ENCODE measurements around the gene DAB1. TPM values are rescaled to one million over a fixed set of nuclear protein-coding genes. Genes with fewer than 3 reads are reported as not detected.

DAB1 gene
- total RNA-seq, 1 donor from 2014 or later, result 10.5 TPM

GRCh38 chr1:57206038-57206437, 217.8 kb downstream of the DAB1 start:
- ATAC-seq, result no peak
- intact Hi-C loops (cut with DNase I), result no loop called here

GRCh38 chr1:57204942-57205787, 218.7 kb downstream of the DAB1 start:
- intact Hi-C loops (cut with DNase I), result no loop called here
- DNase-seq (ENCODE audit: low spot score), result no peak
- no peak for ATAC-seq

More at GRCh38 chr1:57206038-57206437, 217.8 kb downstream of the DAB1 start:
- no peak for DNase-seq (ENCODE audit: low spot score)

DNA sequence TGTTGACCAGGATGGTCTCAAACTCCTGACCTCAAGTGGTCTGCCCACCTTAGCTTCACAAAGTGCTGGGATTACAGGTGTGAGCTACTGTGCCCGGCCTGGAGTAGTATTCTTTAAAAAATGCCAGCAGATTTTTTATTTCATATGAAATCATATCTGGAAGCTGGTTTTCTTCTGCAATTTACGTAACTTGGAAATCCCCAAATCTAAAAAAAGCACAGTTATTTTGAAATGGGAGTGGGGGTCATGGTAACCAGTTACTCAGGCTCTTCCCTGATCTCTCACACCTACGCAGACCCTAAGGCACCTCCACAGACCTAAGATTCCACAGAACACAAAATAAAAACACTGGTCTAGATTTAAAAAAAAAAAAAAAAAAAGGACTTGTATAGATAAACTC, 219.8 kb downstream of the DAB1 start:
- ATAC-seq, result no peak
- no peak for DNase-seq (ENCODE audit: low spot score)
- intact Hi-C loops (cut with DNase I), result no loop called here

GRCh38 chr1:57202241-57202640, 221.6 kb downstream of the DAB1 start:
- ATAC-seq (no peak), DNase-seq (ENCODE audit: low spot score) (no peak)
- intact Hi-C loops (cut with DNase I), result no loop called here

DNA sequence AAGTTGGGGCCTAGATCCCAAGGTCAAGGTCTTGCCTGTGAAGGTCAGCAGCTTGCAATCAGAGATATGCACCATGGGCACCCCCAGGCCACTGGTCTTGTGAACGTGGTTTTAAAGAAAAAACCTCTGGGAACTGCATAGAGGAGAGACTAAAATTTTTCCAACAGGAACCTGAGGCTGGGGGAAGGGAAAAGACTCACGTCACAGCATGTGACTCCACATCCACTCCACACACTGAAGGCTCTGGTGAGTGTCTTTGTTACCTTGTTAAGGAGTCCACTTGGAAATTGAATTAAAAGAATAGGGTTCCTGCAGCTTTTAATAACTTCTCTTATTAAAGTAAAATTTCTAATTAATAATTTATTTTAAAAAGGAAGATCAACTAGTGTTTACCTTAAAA, 224.9 kb downstream of the DAB1 start:
- no peak for DNase-seq (ENCODE audit: low spot score)
- ATAC-seq, result no peak
- intact Hi-C loops (cut with DNase I), result no loop called here

- no peak for ATAC-seq
Measured at GRCh38 chr1:57195436-57195941, 228.4 kb downstream of the DAB1 start.

DNA sequence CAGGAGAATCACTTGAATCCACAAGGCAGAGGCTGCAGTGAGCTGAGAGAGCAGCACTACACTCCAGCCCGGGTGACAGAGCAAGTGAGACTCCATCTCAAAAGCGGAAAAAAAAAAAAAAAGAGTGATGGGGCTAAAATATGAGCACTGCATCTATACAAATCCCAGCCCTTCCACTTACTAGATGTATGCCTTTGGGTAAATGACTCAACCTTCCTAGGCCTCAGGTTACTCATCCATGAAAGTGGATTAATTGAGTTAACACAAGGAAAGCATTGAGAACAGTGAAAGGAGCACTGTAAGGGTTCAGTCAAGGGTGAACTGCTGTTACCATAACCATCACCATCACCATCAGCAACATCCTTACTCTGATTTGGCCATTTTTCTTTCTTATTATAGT, 231.6 kb downstream of the DAB1 start:
- no peak for DNase-seq (ENCODE audit: low spot score)

More at GRCh38 chr1:57195436-57195941, 228.4 kb downstream of the DAB1 start:
- intact Hi-C loops (cut with DNase I), result loop anchor here (2.0 kb wide), 1 partner anchor 21 kb away; no protein-coding TSS in a partner anchor
- DNase-seq (ENCODE audit: low spot score), result no peak

DNA sequence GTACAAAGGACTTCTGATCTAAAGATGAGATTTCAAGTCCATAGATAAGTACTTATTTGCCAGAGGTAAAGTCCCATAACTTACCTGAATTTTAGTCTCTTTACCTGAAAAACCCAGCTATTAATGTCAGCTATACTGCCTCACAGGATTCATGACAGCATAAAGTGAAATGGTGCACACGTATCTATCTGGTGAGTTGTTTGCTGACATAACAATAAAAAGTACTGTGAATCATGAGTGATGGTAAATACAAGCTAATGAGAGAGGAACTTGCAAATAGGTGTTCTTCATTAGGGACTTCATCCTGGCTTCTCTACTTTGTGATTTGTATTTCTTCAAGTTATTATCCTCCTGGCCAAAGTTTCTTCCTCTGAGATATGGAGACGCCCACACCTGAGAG, 233.0 kb downstream of the DAB1 start:
- intact Hi-C loops (cut with DNase I), result no loop called here
- ATAC-seq, result no peak

More for the DNA sequence above, 231.6 kb downstream of the DAB1 start:
- intact Hi-C loops (cut with DNase I), result no loop called here
- no peak for ATAC-seq

DNA sequence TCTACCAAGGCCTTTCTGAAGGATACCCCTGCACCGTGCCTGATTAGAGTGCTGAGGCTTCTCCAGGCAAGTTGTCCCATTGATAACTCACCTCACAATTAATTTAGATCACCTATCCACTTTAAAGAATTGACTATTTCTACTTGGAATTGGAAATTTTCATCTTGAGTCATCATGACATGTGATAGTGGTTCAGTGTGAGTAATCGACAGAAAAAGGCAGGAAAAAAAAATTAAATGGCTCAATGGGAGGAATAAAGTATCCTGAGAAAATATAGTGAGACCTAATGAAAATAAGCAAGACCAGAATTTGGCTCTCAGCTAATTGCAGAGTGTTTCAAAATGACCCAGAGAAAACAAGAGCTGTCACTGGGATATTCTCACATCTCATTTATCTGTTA, 235.7 kb downstream of the DAB1 start:
- intact Hi-C loops (cut with DNase I), result no loop called here
- ATAC-seq (no peak), DNase-seq (ENCODE audit: low spot score) (no peak)

More for the DNA sequence above, 233.0 kb downstream of the DAB1 start:
- DNase-seq (ENCODE audit: low spot score), result no peak

GRCh38 chr1:57186455-57186854, 237.4 kb downstream of the DAB1 start:
- intact Hi-C loops (cut with DNase I), result no loop called here
- no peak for ATAC-seq
- no peak for DNase-seq (ENCODE audit: low spot score)

GRCh38 chr1:57179001-57179400, 244.9 kb downstream of the DAB1 start:
- no peak for ATAC-seq
- no peak for DNase-seq (ENCODE audit: low spot score)
- intact Hi-C loops (cut with DNase I), result no loop called here

- intact Hi-C loops (cut with DNase I), result loop anchor here (2.0 kb wide), 1 partner anchor 19 kb away; no protein-coding TSS in a partner anchor
- DNase-seq (ENCODE audit: low spot score) (no peak), ATAC-seq (no peak)
Measured at GRCh38 chr1:57175506-57175905, 248.4 kb downstream of the DAB1 start.

- intact Hi-C loops (cut with DNase I), result no loop called here
- ATAC-seq, result no peak
- DNase-seq (ENCODE audit: low spot score), result no peak
Measured at GRCh38 chr1:57172040-57172439, 251.8 kb downstream of the DAB1 start.

- intact Hi-C loops (cut with DNase I), result no loop called here
- ATAC-seq (no peak), DNase-seq (ENCODE audit: low spot score) (no peak)
Measured at GRCh38 chr1:57167997-57168396, 255.9 kb downstream of the DAB1 start.

GRCh38 chr1:57165546-57165945, 258.3 kb downstream of the DAB1 start:
- ATAC-seq (no peak), DNase-seq (ENCODE audit: low spot score) (no peak)
- intact Hi-C loops (cut with DNase I), result no loop called here

DNA sequence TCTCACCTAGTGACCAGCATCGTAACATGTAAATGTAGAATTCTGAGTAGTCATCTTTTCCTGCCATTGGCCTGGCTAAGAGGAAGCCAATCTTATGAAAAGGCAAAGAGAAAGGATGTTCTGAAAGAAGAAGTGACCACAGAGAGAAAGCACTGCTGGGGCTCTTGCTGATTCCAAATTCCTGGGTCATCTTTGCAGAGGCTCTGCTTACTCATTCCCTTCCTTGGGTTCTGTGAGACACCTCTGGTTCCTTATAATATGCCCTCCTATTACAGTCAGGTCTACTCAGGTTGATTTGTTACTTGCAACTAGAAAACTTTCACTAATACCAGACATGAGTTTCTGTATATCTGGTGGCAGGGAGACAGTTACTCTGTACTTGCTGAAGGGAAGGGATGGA, 259.3 kb downstream of the DAB1 start:
- intact Hi-C loops (cut with DNase I), result no loop called here
- ATAC-seq, result no peak
- DNase-seq (ENCODE audit: low spot score), result no peak

- intact Hi-C loops (cut with DNase I), result no loop called here
- ATAC-seq, result no peak
- no peak for DNase-seq (ENCODE audit: low spot score)
Measured at GRCh38 chr1:57163789-57164188, 260.1 kb downstream of the DAB1 start.

DNA sequence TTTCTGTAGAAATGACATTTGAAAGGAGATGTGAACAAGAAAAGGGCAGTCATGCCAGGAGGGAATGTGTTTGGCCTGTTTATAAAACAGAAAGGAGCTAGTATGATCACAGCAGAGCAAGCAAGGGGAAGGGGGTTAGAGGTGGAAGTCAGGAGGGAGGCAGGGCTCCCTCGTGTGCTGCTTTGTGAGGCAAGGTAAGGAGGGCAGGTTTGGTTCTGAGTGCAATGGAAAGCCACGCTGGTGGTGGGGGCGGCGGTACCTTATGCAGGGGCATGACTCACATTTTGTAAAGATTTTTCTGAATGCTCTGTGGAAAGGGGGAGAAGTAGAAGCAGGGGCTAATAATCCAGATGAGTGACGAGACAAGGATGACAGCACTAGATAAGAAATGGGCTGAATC, 260.5 kb downstream of the DAB1 start:
- ATAC-seq (no peak), DNase-seq (ENCODE audit: low spot score) (no peak)
- intact Hi-C loops (cut with DNase I), result no loop called here

DNA sequence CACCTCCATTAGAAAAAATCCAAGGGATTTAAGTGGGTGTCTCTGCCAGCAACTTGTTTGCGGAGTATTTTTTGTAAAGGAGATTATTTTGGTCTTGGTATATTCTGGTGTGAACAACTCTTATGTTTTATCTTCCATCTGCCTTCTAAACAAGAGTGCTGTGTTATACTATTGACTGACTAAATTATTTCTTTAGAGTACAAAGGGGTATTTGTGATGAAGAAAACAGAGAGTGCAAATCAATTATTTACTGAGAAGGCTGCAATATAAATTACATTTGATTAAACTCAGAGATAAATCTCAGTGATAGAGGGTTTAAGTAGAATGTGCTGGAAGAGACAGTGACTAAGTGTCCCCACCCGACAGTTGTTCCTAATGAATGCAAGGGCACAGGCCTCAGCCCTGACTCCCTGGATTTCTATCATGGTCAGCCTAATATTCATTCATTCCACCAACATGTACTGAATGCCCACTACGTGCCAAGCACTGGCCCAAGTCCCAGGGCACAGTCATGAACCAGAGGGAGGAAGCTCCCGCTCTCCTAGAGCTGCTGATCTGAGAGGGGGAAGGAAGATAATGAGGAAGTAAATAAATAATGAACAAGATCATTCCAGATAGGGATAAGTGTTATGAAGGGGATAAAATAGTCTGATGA, 261.1 kb downstream of the DAB1 start:
- DNase-seq (ENCODE audit: low spot score) (no peak), ATAC-seq (no peak)
- intact Hi-C loops (cut with DNase I), result no loop called here

GRCh38 chr1:57160594-57160993, 263.3 kb downstream of the DAB1 start:
- ATAC-seq, result no peak
- intact Hi-C loops (cut with DNase I), result no loop called here
- no peak for DNase-seq (ENCODE audit: low spot score)
